ENCODE measurements around the gene RIOK1. TPM values are rescaled to one million over a fixed set of nuclear protein-coding genes. Genes with fewer than 3 reads are reported as not detected.

Gene RIOK1
- total RNA-seq, 1 experiment from 2014 or later = 56.5 TPM

DNA sequence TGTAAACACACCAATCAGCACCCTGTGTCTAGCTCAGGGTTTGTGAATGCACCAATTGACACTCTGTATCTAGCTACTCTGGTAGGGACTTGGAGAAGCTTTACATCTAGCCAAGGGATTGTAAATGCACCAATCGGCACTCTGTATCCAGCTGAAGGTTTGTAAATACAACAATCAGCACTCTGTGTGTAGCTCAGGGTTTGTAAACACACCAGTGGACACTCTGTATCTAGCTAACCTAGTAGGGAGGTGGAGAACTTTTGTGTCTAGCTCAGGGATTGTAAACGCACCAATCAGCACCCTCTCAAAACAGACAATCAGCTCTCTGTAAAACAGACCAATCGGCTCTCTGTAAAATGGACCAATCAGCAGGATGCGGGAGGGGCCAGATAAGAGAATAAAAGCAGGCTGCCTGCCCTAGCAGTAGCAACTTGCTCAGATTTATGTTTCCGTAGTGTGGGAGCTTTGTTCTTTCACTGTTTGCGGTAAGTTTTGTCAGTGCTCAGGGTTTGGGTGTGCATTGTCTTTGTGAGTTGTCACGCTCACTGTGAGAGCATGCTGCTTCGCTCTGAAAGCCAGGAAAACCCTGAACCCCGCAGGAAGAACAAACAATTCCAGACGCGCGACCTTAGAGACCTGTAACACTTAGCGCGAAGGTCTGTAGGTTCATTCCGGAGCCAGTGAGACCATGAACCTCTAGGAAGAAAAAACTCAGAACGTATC lies 37.0 kb downstream of the RIOK1 start:
- H3K9me3 ChIP-seq (ENCODE audit: low read depth, low read length, poor library complexity, severe bottlenecking) = no peaks in the 10 kb centered on the region
- BruUV-seq (replicated peaks) = no TSS peak
- no peak overlapping the region for H3K27ac ChIP-seq (ENCODE audit: low read depth, low read length, poor library complexity, severe bottlenecking)
- H3K36me3 ChIP-seq (ENCODE audit: insufficient read depth, low read length, poor library complexity, severe bottlenecking) = no peaks in the 10 kb centered on the region
- no peaks in the 10 kb centered on the region for H3K27me3 ChIP-seq (replicated peaks; ENCODE audit: insufficient read depth, low read depth, low read length, poor library complexity)
- CTCF ChIA-PET = no interaction called here
- intact Hi-C loops (cut with micrococcal nuclease; ENCODE audit: unreplicated experiment) = no loop called here
- H3K4me3 ChIP-seq (ENCODE audit: low read depth, low read length, poor library complexity, severe bottlenecking) = no peak overlapping the region
- DNase-seq (ENCODE audit: low spot score) = no peak
- POLR2A ChIA-PET (ENCODE audit: low non-redundant PET) = no interaction called here
- no peaks in the 10 kb centered on the region for H3K4me1 ChIP-seq (ENCODE audit: insufficient read depth, low read length, poor library complexity, severe bottlenecking)
- TF ChIP-seq EZH2 (IDR thresholded peaks at IDR 0.05; ENCODE audit: borderline replicate concordance, low read depth, low read length, poor library complexity, severe bottlenecking) = no peak

DNA sequence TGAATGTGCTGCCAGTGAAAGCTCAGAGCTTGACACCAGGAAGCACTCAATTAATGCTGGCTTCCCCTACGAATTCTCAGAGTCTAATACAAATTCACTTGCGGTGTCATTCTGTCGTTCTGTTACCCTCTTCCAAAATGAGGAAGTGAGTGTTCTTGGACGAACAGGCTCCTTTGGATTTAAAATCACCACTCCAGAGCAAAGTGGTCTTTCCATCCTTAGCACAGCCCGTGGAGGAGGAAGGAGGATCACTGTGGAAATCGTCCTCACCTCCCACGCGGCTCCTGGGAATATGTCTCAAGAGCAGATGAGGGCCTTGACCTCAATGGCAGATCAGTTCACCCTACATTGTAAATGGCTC lies 41.7 kb downstream of the RIOK1 start:
- intact Hi-C loops (cut with micrococcal nuclease; ENCODE audit: unreplicated experiment) = no loop called here
- BruUV-seq (replicated peaks) = no TSS peak
- no peak overlapping the region for H3K4me3 ChIP-seq (ENCODE audit: low read depth, low read length, poor library complexity, severe bottlenecking)
- H3K27ac ChIP-seq (ENCODE audit: low read depth, low read length, poor library complexity, severe bottlenecking) = no peak overlapping the region
- H3K9me3 ChIP-seq (ENCODE audit: low read depth, low read length, poor library complexity, severe bottlenecking) = no peaks in the 10 kb centered on the region
- TF ChIP-seq, protein P1, sequence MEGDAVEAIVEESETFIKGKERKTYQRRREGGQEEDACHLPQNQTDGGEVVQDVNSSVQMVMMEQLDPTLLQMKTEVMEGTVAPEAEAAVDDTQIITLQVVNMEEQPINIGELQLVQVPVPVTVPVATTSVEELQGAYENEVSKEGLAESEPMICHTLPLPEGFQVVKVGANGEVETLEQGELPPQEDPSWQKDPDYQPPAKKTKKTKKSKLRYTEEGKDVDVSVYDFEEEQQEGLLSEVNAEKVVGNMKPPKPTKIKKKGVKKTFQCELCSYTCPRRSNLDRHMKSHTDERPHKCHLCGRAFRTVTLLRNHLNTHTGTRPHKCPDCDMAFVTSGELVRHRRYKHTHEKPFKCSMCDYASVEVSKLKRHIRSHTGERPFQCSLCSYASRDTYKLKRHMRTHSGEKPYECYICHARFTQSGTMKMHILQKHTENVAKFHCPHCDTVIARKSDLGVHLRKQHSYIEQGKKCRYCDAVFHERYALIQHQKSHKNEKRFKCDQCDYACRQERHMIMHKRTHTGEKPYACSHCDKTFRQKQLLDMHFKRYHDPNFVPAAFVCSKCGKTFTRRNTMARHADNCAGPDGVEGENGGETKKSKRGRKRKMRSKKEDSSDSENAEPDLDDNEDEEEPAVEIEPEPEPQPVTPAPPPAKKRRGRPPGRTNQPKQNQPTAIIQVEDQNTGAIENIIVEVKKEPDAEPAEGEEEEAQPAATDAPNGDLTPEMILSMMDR (conservative IDR thresholded peaks at IDR 0.05; ENCODE audit: low read depth, low read length) = no peak
- TF ChIP-seq EZH2 (IDR thresholded peaks at IDR 0.05; ENCODE audit: borderline replicate concordance, low read depth, low read length, poor library complexity, severe bottlenecking) = no peak
- no peak for DNase-seq (ENCODE audit: low spot score)
- POLR2A ChIA-PET (ENCODE audit: low non-redundant PET) = no interaction called here
- H3K36me3 ChIP-seq (ENCODE audit: insufficient read depth, low read length, poor library complexity, severe bottlenecking) = no peaks in the 10 kb centered on the region
- H3K27me3 ChIP-seq (replicated peaks; ENCODE audit: insufficient read depth, low read depth, low read length, poor library complexity) = no peaks in the 10 kb centered on the region
- H3K4me1 ChIP-seq (ENCODE audit: insufficient read depth, low read length, poor library complexity, severe bottlenecking) = no peaks in the 10 kb centered on the region
- CTCF ChIA-PET = no interaction called here

DNA sequence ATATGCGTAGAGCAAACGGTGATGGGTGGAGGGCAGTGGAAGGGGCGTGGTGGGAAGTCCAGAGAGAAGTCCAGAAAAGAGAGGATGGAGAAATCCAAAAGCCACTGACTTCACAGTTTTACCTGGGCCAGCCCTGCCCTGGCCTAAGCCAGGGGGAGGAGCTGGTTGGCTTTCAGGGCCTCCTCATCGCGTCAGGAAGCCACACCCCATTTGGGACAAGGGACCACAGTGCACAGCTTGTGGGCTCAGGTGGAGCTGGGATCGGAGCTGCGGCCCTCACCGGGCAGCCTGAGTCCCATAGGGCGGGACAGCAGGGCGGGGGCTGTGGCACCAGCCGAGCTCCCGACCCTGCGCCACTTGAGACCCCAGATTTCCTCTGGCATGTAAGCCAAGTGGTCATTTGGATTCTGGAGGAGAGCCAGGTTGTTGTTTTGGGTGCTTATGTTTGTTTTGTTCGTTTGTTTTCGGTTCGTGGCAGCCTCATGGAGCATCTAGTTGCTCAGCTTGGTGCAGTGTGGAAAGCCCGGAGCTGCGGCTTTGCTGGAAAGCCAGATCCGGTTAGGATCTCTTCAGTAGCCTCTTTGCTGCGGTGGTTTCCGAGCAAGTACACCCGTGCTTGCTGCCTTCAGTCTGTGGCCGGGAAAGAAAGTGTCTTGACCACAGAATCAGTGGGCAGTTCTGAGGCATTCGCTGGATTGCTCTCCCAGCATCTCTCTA lies 42.2 kb downstream of the RIOK1 start:
- Histone ChIP-seq H3K4me3 (ENCODE audit: low read depth, low read length, poor library complexity, severe bottlenecking) (no peak overlapping the region), H3K36me3 (ENCODE audit: insufficient read depth, low read length, poor library complexity, severe bottlenecking) (no peaks in the 10 kb centered on the region), H3K9me3 (ENCODE audit: low read depth, low read length, poor library complexity, severe bottlenecking) (no peaks in the 10 kb centered on the region), H3K27me3 (replicated peaks; ENCODE audit: insufficient read depth, low read depth, low read length, poor library complexity) (no peaks in the 10 kb centered on the region), H3K27ac (ENCODE audit: low read depth, low read length, poor library complexity, severe bottlenecking) (no peak overlapping the region), H3K4me1 (ENCODE audit: insufficient read depth, low read length, poor library complexity, severe bottlenecking) (no peaks in the 10 kb centered on the region)
- TF ChIP-seq, protein P1 (conservative IDR thresholded peaks at IDR 0.05; ENCODE audit: low read depth, low read length) = no peak
- TF ChIP-seq EZH2 (IDR thresholded peaks at IDR 0.05; ENCODE audit: borderline replicate concordance, low read depth, low read length, poor library complexity, severe bottlenecking) = no peak
- BruUV-seq (replicated peaks) = no TSS peak
- intact Hi-C loops (cut with micrococcal nuclease; ENCODE audit: unreplicated experiment) = no loop called here
- POLR2A ChIA-PET (ENCODE audit: low non-redundant PET) = no interaction called here
- CTCF ChIA-PET = no interaction called here
- DNase-seq (ENCODE audit: low spot score) = no peak
